Fibroblast of skin of left biceps (primary cell): ENCODE measurements around the gene AKR1C8.

Experiments used
- DNase-seq, 2 experiments: peaks; one replicate each; pipeline ENCODE4 v3.0.0-alpha.2; 2013; ENCODE audit warnings: low read depth in 2 of 2

The AKR1C8 gene

GRCh38 chr10:5108658-5109416 lies 76.1 kb downstream of the AKR1C8 start:
- DNase-seq: no peak

DNA sequence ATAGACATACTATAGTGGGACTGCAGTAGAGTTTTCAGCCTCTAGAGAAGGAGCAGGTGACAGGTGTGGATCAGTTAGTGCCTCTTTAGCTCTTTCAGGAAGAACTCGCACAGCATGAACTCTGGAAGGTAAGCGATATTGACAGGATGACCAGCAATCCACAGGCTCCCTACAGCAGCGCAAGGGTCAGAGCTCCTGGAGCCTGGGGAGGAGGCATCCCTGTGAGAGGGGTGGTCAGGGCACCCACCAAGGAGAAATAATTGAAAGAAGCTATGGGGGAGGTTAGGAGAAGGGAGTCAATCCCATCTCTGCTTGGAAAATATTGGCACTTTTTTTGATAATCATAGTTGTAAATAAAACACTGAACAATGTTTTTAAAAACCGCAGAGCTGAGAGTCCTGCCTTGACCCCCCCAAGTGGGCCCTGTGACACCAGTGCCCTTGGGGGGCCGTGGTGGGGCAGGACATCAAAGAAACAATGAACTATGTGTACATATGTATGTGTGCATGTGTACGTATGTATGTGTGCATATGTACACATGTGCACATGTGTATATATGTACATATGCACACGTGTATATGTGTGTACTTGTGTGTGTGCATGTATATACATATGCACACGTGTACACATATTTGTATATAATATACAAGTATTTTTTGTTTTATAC lies 77.0 kb downstream of the AKR1C8 start:
- DNase-seq: no peak

DNA sequence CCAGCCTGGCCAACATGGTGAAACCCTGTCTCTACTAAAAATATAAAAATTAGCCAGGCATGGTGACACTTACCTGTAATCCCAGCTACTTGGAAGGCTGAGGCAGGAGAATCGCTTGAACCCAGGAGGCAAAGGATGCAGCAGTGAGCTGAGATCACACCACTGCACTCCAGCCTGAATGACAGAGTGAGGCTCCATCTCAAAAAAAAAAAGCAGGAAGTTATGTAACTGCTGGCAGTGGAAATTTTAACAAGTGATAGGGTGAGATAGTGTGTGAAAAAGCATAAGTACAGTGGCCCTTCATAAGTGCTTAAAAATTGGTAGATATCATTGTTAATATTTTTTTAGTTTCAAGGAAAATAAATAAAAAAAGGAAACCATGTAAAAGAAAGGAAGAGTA lies 78.4 kb downstream of the AKR1C8 start:
- no peak for DNase-seq

- no peak for DNase-seq
These were observed 79.3 kb downstream of the AKR1C8 start for GRCh38 chr10:5105626-5106025.
